Activated B cell treated with CpG ODN at 0.5 μM for 24 hours (primary cell): Measurements from ENCODE around the gene NPSR1. TPM values are rescaled to one million over a fixed set of nuclear protein-coding genes. Genes with fewer than 3 reads are reported as not detected.
"Not testable (repeated sequence)": the region's sequence is repeated elsewhere in the genome, so short reads cannot be mapped to it uniquely, and the experiment has no call there.

ENCODE experiments used
- ATAC-seq: fragments of 200-7000 bp; cut with Tn5 transposase; one replicate; pipeline ENCODE4 v1.10.0; 2021; ENCODE audit warnings: low read depth, mild to moderate bottlenecking, moderate library complexity
- CTCF ChIA-PET: fragments of 350-600 bp; sonication (Branson Sonifier 250); formaldehyde crosslinking; loops from one replicate; lab custom pipeline; 2021; ENCODE audit warnings: antibody characterized with exemption; lab: Charles Lee
- POLR2A ChIA-PET: fragments of 350-600 bp; sonication (Branson Sonifier 250); formaldehyde crosslinking; loops from one replicate; lab custom pipeline; 2021; ENCODE audit warnings: antibody characterized with exemption; lab: Charles Lee
- DNase-seq: peaks from one replicate; pipeline ENCODE4 v3.0.0; 2022
- H3K27ac Mint-ChIP-seq: one replicate; pipeline ENCODE4 v1.8.0; 2020; ENCODE audit warnings: mixed read lengths
- H3K27me3 Mint-ChIP-seq: one replicate; pipeline ENCODE4 v1.8.0; 2021; ENCODE audit warnings: mixed read lengths
- H3K36me3 Mint-ChIP-seq: one replicate; pipeline ENCODE4 v1.8.0; 2021; ENCODE audit warnings: low read depth, mixed read lengths
- H3K4me1 Mint-ChIP-seq: one replicate; pipeline ENCODE4 v1.8.0; 2021; ENCODE audit warnings: mixed read lengths
- H3K4me3 Mint-ChIP-seq: one replicate; pipeline ENCODE4 v1.8.0; 2020; ENCODE audit warnings: mild to moderate bottlenecking, mixed read lengths
- H3K9me3 Mint-ChIP-seq: one replicate; pipeline ENCODE4 v1.8.0; 2020; ENCODE audit warnings: mixed read lengths
- intact Hi-C: fragments of 100-400 bp; cut with micrococcal nuclease; formaldehyde crosslinking; loops from one replicate; pipeline ENCODE4 v1.15.1; 2024
- total RNA-seq: library from RNA; stranded (reverse); gene quantifications from 2 replicates; pipeline ENCODE4 v1.2.3, GENCODE V29; 2022
- TF ChIP-seq, protein P1 (sequence below): fragments of 200-600 bp; IDR thresholded peaks from one replicate; pipeline ENCODE4 v1.8.0; 2022; ENCODE audit warnings: antibody characterized with exemption, mild to moderate bottlenecking

NPSR1 gene
- total RNA-seq, 1 donor from 2014 or later: not detected

DNA sequence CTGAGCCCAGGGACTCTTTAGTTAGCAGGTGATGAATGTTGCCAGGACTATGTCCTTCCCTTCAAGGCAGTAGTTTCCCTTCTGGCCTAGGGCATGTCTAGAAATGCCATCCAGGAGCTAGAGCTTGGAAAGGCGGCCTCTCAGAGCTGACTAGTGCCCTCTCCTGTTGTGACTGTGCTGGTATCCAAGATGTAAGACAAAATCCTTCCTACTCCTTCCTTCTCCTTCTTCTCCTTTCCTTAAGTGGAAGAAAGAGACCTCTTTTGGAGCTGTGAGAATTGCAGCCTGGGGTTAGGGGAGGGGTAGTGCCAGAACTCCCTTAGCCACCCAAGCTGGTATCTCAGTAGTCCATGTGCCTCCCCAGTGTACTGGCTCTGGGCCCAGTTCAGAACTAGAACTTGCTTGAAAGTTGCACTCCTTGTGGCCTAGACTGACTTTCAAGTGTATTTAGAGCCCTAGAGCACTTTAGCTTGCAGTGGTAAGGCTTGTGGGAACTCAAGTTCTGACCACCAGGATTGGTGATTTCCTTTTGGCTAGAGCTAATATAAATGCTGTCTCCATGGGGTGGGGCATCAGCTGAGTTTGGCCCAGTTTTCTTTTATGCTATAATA, 118.8 kb downstream of the NPSR1 start:
- no peaks in the 10 kb centered on the region for H3K36me3 Mint-ChIP-seq
- ATAC-seq: no peak

DNA sequence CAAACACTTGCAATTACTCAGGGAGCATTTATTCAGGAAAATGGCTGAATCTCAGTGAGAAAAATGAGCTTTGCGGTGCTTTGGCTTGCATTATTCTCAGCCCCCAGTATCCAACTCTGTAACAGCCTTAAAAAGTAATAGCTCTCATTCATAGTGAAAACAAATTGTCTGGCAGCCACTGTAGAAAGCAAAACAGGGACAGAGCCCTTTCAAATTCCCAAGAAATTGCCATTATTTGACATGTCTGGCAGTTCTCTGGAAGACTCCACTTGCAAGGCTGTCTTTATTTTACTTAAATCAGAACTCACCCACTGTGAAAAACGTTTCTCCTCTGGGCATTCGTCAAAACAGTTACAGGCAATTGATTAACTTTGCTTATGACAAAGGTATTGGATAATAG, 122.5 kb downstream of the NPSR1 start:
- intact Hi-C loops: no loop called here
- TF ChIP-seq, protein P1, sequence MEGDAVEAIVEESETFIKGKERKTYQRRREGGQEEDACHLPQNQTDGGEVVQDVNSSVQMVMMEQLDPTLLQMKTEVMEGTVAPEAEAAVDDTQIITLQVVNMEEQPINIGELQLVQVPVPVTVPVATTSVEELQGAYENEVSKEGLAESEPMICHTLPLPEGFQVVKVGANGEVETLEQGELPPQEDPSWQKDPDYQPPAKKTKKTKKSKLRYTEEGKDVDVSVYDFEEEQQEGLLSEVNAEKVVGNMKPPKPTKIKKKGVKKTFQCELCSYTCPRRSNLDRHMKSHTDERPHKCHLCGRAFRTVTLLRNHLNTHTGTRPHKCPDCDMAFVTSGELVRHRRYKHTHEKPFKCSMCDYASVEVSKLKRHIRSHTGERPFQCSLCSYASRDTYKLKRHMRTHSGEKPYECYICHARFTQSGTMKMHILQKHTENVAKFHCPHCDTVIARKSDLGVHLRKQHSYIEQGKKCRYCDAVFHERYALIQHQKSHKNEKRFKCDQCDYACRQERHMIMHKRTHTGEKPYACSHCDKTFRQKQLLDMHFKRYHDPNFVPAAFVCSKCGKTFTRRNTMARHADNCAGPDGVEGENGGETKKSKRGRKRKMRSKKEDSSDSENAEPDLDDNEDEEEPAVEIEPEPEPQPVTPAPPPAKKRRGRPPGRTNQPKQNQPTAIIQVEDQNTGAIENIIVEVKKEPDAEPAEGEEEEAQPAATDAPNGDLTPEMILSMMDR: no peak
- Mint-ChIP-seq H3K4me3 (no peak overlapping the region), H3K9me3 (peaks cover 23% of the 10 kb centered on the region), H3K27ac (no peak overlapping the region), H3K4me1 (no peaks in the 10 kb centered on the region), H3K27me3 (no peaks in the 10 kb centered on the region), H3K36me3 (no peaks in the 10 kb centered on the region)
- DNase-seq: no peak
- CTCF ChIA-PET: no interaction called here
- no peak for ATAC-seq
- POLR2A ChIA-PET: no interaction called here

More for the DNA sequence above, 118.8 kb downstream of the NPSR1 start:
- H3K4me3 Mint-ChIP-seq: no peak overlapping the region
- ChIA-PET POLR2A (no interaction called here), CTCF (no interaction called here)
- H3K9me3 Mint-ChIP-seq: peaks cover 3% of the 10 kb centered on the region
- no peaks in the 10 kb centered on the region for H3K4me1 Mint-ChIP-seq
- no peak for DNase-seq
- no peak overlapping the region for H3K27ac Mint-ChIP-seq
- TF ChIP-seq, protein P1: no peak
- intact Hi-C loops: no loop called here
- no peaks in the 10 kb centered on the region for H3K27me3 Mint-ChIP-seq

DNA sequence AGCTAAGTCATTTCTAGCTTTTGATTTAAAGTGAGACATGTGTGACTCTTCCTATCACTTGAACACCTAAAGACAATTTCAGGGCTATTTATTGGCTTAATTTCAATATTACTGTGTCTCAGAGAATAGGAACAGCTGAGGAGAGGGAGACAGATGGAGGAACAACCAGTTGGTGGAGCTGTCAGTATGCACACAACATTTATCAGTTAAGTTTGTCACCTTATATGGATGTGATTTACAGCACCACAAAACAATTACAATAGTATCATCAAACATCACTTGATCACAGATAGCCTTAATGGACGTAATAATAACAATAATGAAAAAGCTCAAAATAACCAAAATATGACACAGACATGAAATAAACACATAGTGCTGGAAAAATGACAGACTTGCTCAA, 129.6 kb downstream of the NPSR1 start:
- H3K9me3 Mint-ChIP-seq: peaks cover 13% of the 10 kb centered on the region

DNA sequence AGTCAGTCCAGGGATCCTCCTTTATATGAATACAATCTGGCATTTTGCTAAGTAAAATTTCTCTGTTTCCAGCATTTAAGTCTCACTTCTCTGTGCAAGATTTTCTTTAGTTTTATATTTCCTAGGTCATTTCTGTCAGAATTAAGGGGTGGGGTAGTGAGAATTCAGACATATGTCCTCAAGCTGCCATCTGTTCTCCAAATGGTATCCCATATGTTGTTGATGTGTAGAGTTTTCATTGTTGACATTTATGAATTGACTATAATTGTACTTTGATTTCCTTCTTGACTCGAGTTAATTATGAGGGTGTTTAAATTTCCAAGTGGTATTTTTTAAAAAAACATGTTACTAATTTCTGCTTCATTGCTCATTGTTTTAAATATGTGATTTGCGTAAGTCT, 148.8 kb downstream of the NPSR1 start:
- Mint-ChIP-seq H3K36me3 (no peaks in the 10 kb centered on the region), H3K27ac (no peak overlapping the region), H3K4me3 (no peak overlapping the region), H3K9me3 (no peaks in the 10 kb centered on the region), H3K27me3 (no peaks in the 10 kb centered on the region), H3K4me1 (no peaks in the 10 kb centered on the region)
- POLR2A ChIA-PET: no interaction called here
- CTCF ChIA-PET: no interaction called here
- TF ChIP-seq, protein P1: no peak
- no peak for DNase-seq
- ATAC-seq: no peak
- intact Hi-C loops: no loop called here

More for the DNA sequence above, 129.6 kb downstream of the NPSR1 start:
- no peak for DNase-seq
- ATAC-seq: no peak
- Mint-ChIP-seq H3K4me1 (no peaks in the 10 kb centered on the region), H3K4me3 (no peak overlapping the region), H3K27ac (no peak overlapping the region), H3K36me3 (no peaks in the 10 kb centered on the region), H3K27me3 (no peaks in the 10 kb centered on the region)
- intact Hi-C loops: no loop called here
- POLR2A ChIA-PET: no interaction called here
- CTCF ChIA-PET: no interaction called here
- TF ChIP-seq, protein P1: no peak

DNA sequence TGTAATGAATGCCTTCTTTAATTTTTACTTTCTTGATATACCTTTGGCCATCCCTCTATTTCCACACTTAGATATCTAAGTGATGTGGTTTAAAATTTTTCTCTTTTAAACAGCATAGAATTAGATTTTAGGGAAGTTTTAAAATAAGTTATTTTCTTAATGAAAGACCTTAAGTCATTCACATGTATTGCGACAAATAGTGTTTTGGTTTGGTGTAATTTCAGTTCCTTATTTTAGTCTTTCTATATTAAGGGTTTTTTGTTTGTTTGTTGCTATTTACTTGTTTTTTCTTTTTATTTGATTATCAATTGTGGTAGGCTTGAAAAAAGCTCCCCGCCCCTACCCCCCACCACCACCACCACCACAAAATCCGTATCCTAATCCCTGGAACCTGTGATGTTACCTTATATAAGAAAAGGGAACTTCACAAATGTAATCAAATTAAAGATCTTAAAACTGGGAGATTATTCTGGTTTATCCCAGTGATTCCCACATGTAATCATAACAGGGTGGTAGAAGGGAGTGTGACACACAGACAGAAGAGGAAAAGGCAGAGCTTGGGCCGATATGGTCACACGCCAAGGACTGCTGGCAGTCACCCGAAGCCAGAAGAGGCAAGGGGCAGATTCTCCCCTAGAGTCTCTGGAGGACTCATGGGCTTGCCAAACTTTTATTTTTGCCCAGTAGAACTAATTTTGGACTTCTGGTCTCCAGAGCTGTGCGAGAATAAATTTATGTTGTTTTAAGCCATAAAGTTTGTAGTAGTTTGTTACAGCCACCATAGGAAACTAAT, 149.7 kb downstream of the NPSR1 start:
- ATAC-seq (no peak), DNase-seq (no peak)
- ChIA-PET CTCF (no interaction called here), POLR2A (no interaction called here)
- Mint-ChIP-seq H3K36me3 (no peaks in the 10 kb centered on the region), H3K27me3 (no peaks in the 10 kb centered on the region), H3K4me3 (no peak overlapping the region), H3K9me3 (no peaks in the 10 kb centered on the region), H3K27ac (no peak overlapping the region), H3K4me1 (no peaks in the 10 kb centered on the region)
- TF ChIP-seq, protein P1: no peak
- intact Hi-C loops: no loop called here

DNA sequence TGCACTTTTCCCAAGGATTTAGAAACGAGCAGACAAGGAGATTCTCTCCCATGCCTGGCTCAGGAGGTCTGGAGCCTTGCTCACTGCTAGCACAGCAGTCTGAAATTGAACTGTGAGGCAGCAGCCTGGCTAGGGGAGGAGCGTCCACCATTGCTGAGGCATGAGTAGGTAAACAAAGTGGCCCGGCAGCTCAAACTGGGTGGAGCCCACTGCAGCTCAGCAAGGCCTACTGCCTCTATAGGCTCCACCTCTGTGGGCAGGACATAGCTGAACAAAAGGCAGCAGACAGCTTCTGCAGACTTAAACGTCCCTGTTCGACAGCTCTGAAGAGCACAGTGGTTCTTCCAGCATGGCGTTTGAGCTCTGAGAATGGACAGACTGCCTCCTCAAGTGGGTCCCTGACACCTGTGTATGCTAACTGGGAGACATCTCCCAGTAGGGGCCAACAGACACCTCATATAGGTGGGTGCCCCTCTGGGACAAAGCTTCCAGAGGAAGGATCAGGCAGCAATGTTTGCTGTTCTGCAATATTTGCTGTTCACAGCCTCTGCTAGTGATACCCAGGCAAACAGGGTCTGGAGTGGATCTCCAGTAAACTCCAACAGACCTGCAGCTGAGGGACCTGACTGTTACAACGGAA, 156.3 kb downstream of the NPSR1 start:
- CTCF ChIA-PET, H3K4me1 Mint-ChIP-seq, H3K27me3 Mint-ChIP-seq, H3K27ac Mint-ChIP-seq, POLR2A ChIA-PET, DNase-seq, H3K36me3 Mint-ChIP-seq, H3K9me3 Mint-ChIP-seq, H3K4me3 Mint-ChIP-seq, ATAC-seq, intact Hi-C loops: not testable (repeated sequence)
